Stimulated activated naive CD8-positive, alpha-beta T cell treated with anti-CD3 and anti-CD28 coated beads, Interleukin-15, Interleukin-2, amounts not matched to agents 100 U/mL and 50 U/mL, for 24 hours (primary cell): ENCODE measurements around the gene BMPR1B.
"Not testable (repeated sequence)": the region's sequence is repeated elsewhere in the genome, so short reads cannot be mapped to it uniquely, and the experiment has no call there.

ENCODE experiments used
- ATAC-seq: fragments of 150-1000 bp; cut with Tn5 transposase; one replicate; pipeline ENCODE4 v1.10.0; 2021
- DNase-seq: peaks from one replicate; pipeline ENCODE4 v3.0.0; 2021

The BMPR1B gene

DNA sequence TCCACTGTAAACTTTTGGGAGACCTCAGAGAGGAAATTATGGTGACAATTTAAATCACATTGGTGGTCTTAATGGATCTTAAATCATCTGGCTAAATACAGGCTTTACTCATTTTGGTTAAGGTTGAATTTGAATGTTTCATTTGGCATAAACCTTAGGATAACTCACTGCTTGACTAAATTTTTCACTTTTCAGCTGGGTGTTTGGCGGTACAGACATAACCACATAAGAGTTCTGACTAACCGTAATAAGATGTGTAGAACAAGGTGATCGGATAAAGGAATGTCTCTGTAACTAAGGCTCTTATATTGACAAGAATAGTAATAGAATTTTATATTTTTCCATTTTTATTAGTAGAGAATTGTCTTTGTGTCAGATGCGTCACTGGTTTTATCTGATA lies 281.0 kb downstream of the BMPR1B start:
- ATAC-seq (no peak), DNase-seq (no peak)

GRCh38 chr4:95044324-95044837 lies 286.6 kb downstream of the BMPR1B start:
- DNase-seq (no peak), ATAC-seq (no peak)

DNA sequence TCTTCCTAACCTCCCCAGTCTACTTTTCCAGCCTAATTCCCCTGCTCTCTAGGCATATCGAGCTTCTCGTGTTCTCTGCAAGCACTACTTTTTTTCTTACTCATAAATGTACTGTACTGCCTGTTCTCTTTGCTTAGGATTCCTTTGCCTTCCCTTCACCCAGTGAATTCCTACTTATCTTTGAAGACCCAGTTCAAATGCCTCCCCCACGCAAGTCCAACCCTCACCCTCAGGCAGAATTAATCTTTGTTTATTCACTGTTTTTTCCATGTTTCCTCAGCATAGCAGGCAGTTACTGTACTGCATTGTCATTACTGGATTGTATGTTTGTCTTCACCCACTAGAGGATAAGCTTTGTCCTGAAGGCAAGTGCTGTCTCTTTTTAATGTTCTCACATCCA lies 287.7 kb downstream of the BMPR1B start:
- ATAC-seq (no peak), DNase-seq (no peak)

- DNase-seq, result no peak
- no peak for ATAC-seq
Measured at GRCh38 chr4:95048296-95048695, 290.5 kb downstream of the BMPR1B start.

DNA sequence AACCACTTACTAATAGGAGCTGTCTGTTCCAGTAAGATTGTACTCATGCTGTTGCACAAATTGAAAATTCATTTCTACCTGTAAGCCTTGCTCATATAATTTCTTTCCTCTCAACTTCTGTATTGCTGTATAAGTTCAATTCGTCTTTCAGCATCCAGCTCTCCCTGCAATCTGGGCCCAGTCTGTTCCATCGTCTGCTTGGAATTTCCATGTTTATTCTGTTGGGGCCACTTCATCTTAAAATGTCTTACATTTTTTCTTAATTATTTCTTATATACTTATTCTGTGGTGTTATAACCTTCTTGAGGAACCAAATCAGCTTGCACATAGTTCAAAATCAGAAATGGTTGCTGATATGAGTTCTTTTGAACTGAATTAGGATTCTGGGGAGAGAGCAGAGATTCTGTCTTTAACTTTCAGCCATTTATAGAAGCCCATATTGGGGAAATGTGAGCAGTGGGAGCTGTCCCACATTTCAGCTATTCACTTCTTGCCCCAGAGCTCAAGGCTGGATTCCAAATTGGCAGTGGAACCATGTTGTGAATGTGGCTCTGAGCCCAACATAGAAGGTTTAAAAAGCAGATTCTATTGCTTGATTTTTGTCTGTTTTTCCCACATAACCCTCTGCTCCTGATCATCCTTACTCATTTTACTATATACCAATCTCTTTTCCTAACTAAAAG lies 291.9 kb downstream of the BMPR1B start:
- DNase-seq, result no peak

GRCh38 chr4:95050980-95051701 lies 293.4 kb downstream of the BMPR1B start:
- DNase-seq, result no peak
- ATAC-seq, result no peak

More for the DNA sequence above, 291.9 kb downstream of the BMPR1B start:
- no peak for ATAC-seq

- no peak for DNase-seq
- ATAC-seq, result no peak
Measured at GRCh38 chr4:95051702-95052020, 293.9 kb downstream of the BMPR1B start.

DNA sequence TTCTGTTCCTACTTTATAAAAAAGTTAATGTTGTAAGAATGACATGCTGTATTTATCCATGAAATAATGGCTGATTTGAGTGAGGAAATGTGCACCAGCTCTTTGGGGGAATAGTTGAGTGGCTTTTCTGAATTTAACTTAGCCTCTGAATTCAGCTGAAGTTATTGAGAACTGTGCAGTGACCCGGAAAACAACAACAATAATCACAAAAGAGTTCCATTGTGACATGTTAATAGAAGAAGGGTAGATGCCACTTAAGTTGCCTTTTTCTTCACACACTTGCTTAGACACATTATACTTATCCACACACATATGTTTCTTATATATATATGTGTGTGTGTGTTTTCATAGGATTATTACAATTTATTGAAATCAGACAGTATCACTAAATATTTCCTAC lies 301.2 kb downstream of the BMPR1B start:
- ATAC-seq (no peak), DNase-seq (no peak)

GRCh38 chr4:95059663-95060062 lies 301.9 kb downstream of the BMPR1B start:
- DNase-seq (no peak), ATAC-seq (no peak)

GRCh38 chr4:95061220-95061619 lies 303.5 kb downstream of the BMPR1B start:
- no peak for DNase-seq
- no peak for ATAC-seq

- not testable (repeated sequence) for DNase-seq, ATAC-seq
Measured at GRCh38 chr4:95061801-95062200, 304.0 kb downstream of the BMPR1B start.

GRCh38 chr4:95066050-95066449 lies 308.3 kb downstream of the BMPR1B start:
- ATAC-seq (no peak), DNase-seq (no peak)

- DNase-seq, result no peak
Measured at GRCh38 chr4:95068401-95068800, 310.6 kb downstream of the BMPR1B start.

GRCh38 chr4:95068818-95069478 lies 311.2 kb downstream of the BMPR1B start:
- ATAC-seq (no peak), DNase-seq (no peak)

More at GRCh38 chr4:95068401-95068800, 310.6 kb downstream of the BMPR1B start:
- ATAC-seq, result no peak

DNA sequence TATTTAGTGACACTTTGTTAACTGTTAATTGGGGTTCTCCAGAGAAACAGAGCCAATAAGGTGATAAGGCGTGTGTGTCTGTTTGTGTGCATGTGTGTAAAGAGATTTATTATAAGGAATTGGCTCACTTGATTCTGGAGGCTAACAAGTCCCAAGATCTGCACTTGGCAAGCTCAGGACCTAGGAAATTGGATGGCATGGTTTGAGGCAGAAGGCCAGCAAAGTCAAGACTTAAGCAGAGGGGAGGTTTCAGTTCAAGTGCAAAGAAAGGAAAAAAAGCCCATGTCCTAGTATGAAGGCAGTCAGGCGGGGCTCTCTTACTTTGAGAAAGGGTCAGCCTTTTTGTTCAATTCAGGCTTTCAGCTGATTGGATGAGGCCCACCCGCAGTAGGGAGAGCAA lies 314.1 kb downstream of the BMPR1B start:
- ATAC-seq, result no peak
- DNase-seq, result no peak

DNA sequence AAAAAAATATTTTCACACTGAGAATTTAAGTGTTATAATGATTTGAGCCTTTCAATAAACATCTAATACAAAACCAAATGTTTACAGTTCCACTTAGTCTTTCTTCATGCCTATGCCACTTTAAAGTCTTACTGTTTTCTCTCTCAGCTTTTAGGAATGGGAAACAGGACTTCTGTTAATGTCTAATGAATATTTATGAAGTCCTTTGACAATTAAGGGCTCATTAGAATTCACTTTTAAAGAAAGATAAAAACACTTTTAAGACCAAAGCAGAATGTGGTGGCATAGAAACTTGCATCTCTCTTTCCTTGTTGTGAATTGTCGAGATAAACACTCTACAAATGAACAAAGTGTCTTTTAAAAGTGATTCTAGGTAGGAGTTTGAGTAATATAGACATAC lies 315.9 kb downstream of the BMPR1B start:
- ATAC-seq (no peak), DNase-seq (no peak)

DNA sequence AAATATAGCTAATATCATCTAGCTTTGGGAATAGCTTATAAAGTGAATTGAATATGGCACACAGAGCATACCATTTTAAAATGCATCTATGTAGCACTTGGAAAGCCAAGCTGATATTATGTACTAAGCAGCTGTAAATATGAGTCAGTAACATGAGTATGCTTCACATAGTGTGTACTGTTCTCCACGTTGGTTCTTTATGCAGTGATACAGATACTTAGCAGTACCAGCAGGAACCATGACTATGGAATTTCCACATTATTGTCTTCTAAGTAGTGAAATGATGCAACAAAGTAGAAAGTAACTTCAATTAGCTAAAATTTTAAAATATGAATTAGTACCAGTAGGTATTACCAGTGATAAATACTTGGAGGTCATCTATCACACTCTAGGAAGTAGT lies 320.1 kb downstream of the BMPR1B start:
- no peak for ATAC-seq
- DNase-seq, result no peak

DNA sequence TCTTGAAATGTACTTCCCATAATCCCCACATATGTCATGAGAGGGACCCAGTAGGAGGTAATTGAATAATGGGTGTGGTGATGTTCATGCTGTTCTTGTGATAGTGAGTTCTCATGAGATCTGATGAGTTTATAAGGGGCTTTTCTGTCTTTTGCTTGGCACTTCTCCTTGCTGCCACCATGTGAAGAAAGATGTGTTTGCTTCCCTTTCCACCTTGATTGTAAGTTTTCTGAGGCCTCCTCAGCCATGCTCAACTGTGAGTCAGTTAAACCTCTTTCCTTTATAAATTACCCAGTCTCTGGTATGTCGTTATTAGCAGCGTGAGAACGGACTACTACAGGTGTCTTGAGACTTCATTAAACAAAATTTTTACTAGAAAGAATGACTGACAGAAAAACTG lies 323.2 kb downstream of the BMPR1B start:
- no peak for ATAC-seq
- DNase-seq, result no peak

DNA sequence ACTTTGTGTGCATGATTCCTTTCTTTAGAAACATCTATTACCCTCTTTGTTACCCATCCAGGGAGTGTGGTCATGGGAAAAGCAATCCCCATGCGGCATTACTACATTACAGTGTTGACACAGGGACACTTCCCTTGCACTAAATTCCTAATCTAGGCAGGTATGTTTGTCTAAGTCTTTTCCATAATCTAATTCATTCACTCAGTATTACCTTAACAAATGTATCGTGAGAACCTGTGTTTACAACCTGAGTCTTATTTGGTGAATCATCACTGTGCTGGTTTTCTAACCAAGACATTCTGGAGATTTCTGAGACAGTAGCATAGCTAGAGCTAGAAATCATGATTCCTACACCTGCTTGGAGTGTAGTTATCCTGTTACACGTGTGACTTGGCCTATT lies 326.8 kb downstream of the BMPR1B start:
- no peak for DNase-seq
- no peak for ATAC-seq

DNA sequence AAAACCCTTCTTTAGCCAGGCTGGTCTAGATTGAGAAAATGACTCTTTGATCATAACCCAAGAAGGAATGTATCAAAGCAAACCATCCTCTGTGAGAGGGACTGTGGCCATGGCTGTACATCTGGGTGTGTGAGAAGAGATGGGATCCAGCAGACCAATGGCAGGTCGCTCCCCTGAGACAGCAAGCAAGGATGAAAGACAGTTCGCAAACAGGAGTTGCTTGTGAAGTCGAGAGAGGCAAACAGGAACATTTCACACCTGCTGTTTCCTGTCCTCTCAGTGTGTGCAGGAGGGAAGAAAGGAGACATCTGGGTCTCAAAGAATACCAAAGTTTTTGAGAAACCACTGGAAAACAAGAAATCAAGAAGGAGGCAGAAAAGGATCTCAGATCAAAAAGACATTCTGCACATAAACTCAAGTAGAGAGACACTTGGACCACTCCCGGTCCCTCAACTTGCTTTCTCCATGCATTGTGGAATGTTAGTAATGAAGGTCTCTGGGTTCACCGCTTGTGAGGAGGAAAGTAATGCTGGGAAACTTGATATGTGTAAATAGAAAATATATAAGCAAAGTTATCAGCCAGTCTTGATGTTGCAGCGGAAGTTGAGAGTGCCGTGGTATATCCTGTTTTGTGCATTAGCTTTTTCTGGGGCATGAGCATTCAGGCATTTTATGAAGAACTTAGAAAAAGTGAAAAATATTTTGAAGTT lies 327.5 kb downstream of the BMPR1B start:
- no peak for ATAC-seq
- no peak for DNase-seq

GRCh38 chr4:95086551-95086950 lies 328.8 kb downstream of the BMPR1B start:
- no peak for DNase-seq
- no peak for ATAC-seq

- ATAC-seq (no peak), DNase-seq (no peak)
Measured at GRCh38 chr4:95087657-95088455, 330.1 kb downstream of the BMPR1B start.
